K562 (cell line): Measurements from ENCODE around the gene GOLT1A. TPM values are rescaled to one million over a fixed set of nuclear protein-coding genes. Genes with fewer than 3 reads are reported as not detected.

Experiments
- ATAC-seq: fragments of 200-7000 bp; cut with Tn5 transposase; 3 replicates; pipeline ENCODE4 v1.9.1; 2020; ENCODE audit warnings: moderate library complexity
- BruUV-seq: library from RNA; stranded (reverse); fragments of 400-500 nt; replicated peaks from 2 replicates; lab custom pipeline; 2021; lab: Mats Ljungman, UMichigan
- CTCF ChIA-PET: fragments of 300-600 bp; formaldehyde crosslinking; extraction: SDS; loops from one replicate; lab custom pipeline; 2021; ENCODE audit warnings: low intra/inter-chr PET ratio; lab: Yijun Ruan, JAX
- POLR2A ChIA-PET: fragments of 300-600, 350-650 bp; sonication (Branson Sonifier 250); formaldehyde crosslinking; extraction: SDS; loops from one replicate; lab custom pipeline; 2021; ENCODE audit warnings: antibody characterized with exemption, inconsistent platforms; lab: Yijun Ruan, JAX
- DNase-seq, 4 experiments: peaks; one replicate each; pipeline versions ENCODE4 v3.0.0 to v3.0.0-alpha.2; 2011 to 2018; ENCODE audit warnings: low spot score in 3 of 4, mixed read lengths in 3 of 4; ENCODE audit errors: extremely low read depth in 1 of 4
- FAIRE-seq: peaks from 2 replicates; lab custom pipeline; 2011; peaks lifted over from hg19 to GRCh38; lab: Jason Lieb, UNC
- H2AFZ ChIP-seq: 2 replicates; pipeline ENCODE4 v1.6.0; 2011; ENCODE audit warnings: low read depth, low read length, control low read depth, inconsistent platforms
- H3K27ac ChIP-seq: fragments of 200-600 bp; 3 replicates; pipeline ENCODE4 v1.8.0; 2011; ENCODE audit warnings: low read depth, mild to moderate bottlenecking, control low read depth, inconsistent platforms, low read length, moderate library complexity, mixed read lengths; ENCODE audit errors: extremely low read depth
- H3K27me3 ChIP-seq, 2 experiments: fragments of 300-600 bp in 1 of 2; 2 replicates in 1 of 2; 3 replicates in 1 of 2; pipeline versions ENCODE4 v1.6.0 to v1.8.0; 2011; ENCODE audit warnings: inconsistent platforms in 2 of 2, low read length in 2 of 2, mild to moderate bottlenecking in 1 of 2, mixed read lengths in 1 of 2, moderate library complexity in 1 of 2; ENCODE audit not compliant: control insufficient read depth in 2 of 2, insufficient read depth in 2 of 2
- H3K36me3 ChIP-seq: fragments of 300-600 bp; 3 replicates; pipeline ENCODE4 v1.8.0; 2011; ENCODE audit warnings: mild to moderate bottlenecking, low read length, inconsistent platforms; ENCODE audit not compliant: control insufficient read depth, insufficient read depth
- H3K4me1 ChIP-seq, 2 experiments: fragments of 200-600 bp in 1 of 2; replicated peaks in 1 of 2; 2 replicates in 1 of 2; 3 replicates in 1 of 2; pipeline versions ENCODE4 v1.5.1 to v1.8.0; 2011; ENCODE audit warnings: inconsistent platforms in 2 of 2, low read length in 2 of 2, mild to moderate bottlenecking in 1 of 2, mixed read lengths in 1 of 2, moderate library complexity in 1 of 2; ENCODE audit not compliant: control insufficient read depth in 2 of 2, insufficient read depth in 2 of 2
- H3K4me2 ChIP-seq: 2 replicates; pipeline ENCODE4 v1.6.1; 2011; ENCODE audit warnings: low read length, control low read depth, inconsistent platforms, mixed read lengths; ENCODE audit not compliant: insufficient read depth
- H3K4me3 ChIP-seq: fragments of 200-600 bp; sonication (generic), shearing (Covaris generic); 2 replicates; pipeline ENCODE4 v1.5.1; 2016; ENCODE audit warnings: control low read depth, inconsistent platforms
- H3K79me2 ChIP-seq: fragments of 200-600 bp; 3 replicates; pipeline ENCODE4 v1.8.0; 2011; ENCODE audit warnings: low read length, inconsistent platforms; ENCODE audit not compliant: control insufficient read depth, insufficient read depth
- H3K9ac ChIP-seq, 2 experiments: 2 replicates each; pipeline versions ENCODE4 v1.6.0 to v1.6.1; 2011; ENCODE audit warnings: low read depth in 2 of 2, low read length in 2 of 2, control low read depth in 1 of 2, inconsistent platforms in 1 of 2, mild to moderate bottlenecking in 1 of 2, mixed read lengths in 1 of 2; ENCODE audit not compliant: insufficient read depth in 1 of 2
- H3K9me1 ChIP-seq: one replicate; pipeline ENCODE4 v1.6.0; 2011; ENCODE audit warnings: inconsistent platforms, mild to moderate bottlenecking, low read length, moderate library complexity; ENCODE audit not compliant: control insufficient read depth, insufficient read depth
- H3K9me3 ChIP-seq: replicated peaks from 2 replicates; pipeline ENCODE4 v1.5.1; 2011; ENCODE audit warnings: low read depth, low read length, inconsistent platforms; ENCODE audit not compliant: control insufficient read depth, insufficient read depth
- H4K20me1 ChIP-seq: replicated peaks from 2 replicates; pipeline ENCODE4 v1.6.1; 2011; ENCODE audit warnings: low read length, inconsistent platforms, mixed read lengths; ENCODE audit not compliant: control insufficient read depth, insufficient read depth
- ASH1L ChIP-seq: fragments of 450-650 bp; IDR thresholded peaks from 2 replicates; pipeline ENCODE4 v1.6.1; 2018; ENCODE audit warnings: borderline replicate concordance, mild to moderate bottlenecking, low read depth; ENCODE audit not compliant: partially characterized antibody
- NR2C2 ChIP-seq, 2 experiments: fragments of 200-800 bp in 1 of 2; sonication (Bioruptor generic) in 1 of 2; sonication (generic) in 1 of 2; formaldehyde crosslinking in 1 of 2; IDR thresholded peaks; 2 replicates each; pipeline versions ENCODE4 v1.6.1 to v1.8.0; 2016 to 2022; ENCODE audit warnings: mild to moderate bottlenecking in 1 of 2, missing compliant biosample characterization in 1 of 2, missing genetic modification characterization in 1 of 2, missing genetic modification reagents in 1 of 2
- OTX1 ChIP-seq: fragments of 450-650 bp; formaldehyde crosslinking; IDR thresholded peaks from 2 replicates; pipeline ENCODE4 v1.4.0; 2022; ENCODE audit warnings: mild to moderate bottlenecking
- ZNF561 ChIP-seq: fragments of 450-650 bp; formaldehyde crosslinking; conservative IDR thresholded peaks from 2 replicates; pipeline ENCODE4 v1.4.0; 2020; ENCODE audit warnings: mild to moderate bottlenecking, moderate library complexity
- ZNF79 ChIP-seq: fragments of 250-450 bp; sonication (Bioruptor Pico); IDR thresholded peaks from 2 replicates; pipeline ENCODE4 v1.4.0; 2020; ENCODE audit warnings: low read depth, mild to moderate bottlenecking, moderate library complexity
- ZSCAN29 ChIP-seq: fragments of 450-650 bp; IDR thresholded peaks from 2 replicates; pipeline ENCODE4 v1.6.1; 2017
- WGBS: fragments of 100-300 bp; shearing (Covaris generic); methylation state at CpG from one replicate; pipeline ENCODE4 v1.1.6; 2016; ENCODE audit warnings: low coverage, mixed read lengths; ENCODE audit not compliant: insufficient coverage; ENCODE audit errors: missing lambda C conversion rate; 5-methylcytosine and 5-hydroxymethylcytosine counted together
- in situ Hi-C: fragments of 300-500 bp; cut with MboI; formaldehyde crosslinking; loops from 4 replicates; pipeline ENCODE4 v1.15.0; 2018; ENCODE audit warnings: inconsistent platforms, mixed read lengths
- intact Hi-C: fragments of 100-400 bp; cut with micrococcal nuclease; formaldehyde crosslinking; loops from 2 replicates; pipeline ENCODE4 v1.14.2; 2022
- polyA plus RNA-seq, 8 experiments: library from polyadenylated mRNA; depleted of rRNA in 4 of 8; stranded (reverse) in 5 of 8; unstranded in 3 of 8; fragments of >200 nt; fragmentation: Nextera tagmentation in 2 of 8; fragmentation: Illumina TruSeq in 1 of 8; extraction: Ambion mirVana in 2 of 8; extraction: Trizol in 1 of 8; gene quantifications; 2 replicates each; pipeline versions ENCODE4 v1.2.1 to v1.2.3, GENCODE V29; 2011 to 2014; ENCODE audit warnings: inconsistent platforms in 1 of 8, missing spikeins in 1 of 8
- total RNA-seq, 7 experiments: library from RNA; depleted of rRNA in 6 of 7; stranded (reverse); fragments of >200 nt in 6 of 7; fragmentation: Illumina TruSeq in 2 of 7; extraction: Trizol in 2 of 7; gene quantifications; 2 replicates each; pipeline versions ENCODE4 v1.2.1 to v1.2.3, GENCODE V29; 2011 to 2021; ENCODE audit warnings: low replicate concordance in 1 of 7

GOLT1A gene
- total and polyA plus RNA-seq, 9 of the 15 experiments (the other 6 are each of a cell fraction or from before 2014, with no cell fraction given) = not detected

DNA sequence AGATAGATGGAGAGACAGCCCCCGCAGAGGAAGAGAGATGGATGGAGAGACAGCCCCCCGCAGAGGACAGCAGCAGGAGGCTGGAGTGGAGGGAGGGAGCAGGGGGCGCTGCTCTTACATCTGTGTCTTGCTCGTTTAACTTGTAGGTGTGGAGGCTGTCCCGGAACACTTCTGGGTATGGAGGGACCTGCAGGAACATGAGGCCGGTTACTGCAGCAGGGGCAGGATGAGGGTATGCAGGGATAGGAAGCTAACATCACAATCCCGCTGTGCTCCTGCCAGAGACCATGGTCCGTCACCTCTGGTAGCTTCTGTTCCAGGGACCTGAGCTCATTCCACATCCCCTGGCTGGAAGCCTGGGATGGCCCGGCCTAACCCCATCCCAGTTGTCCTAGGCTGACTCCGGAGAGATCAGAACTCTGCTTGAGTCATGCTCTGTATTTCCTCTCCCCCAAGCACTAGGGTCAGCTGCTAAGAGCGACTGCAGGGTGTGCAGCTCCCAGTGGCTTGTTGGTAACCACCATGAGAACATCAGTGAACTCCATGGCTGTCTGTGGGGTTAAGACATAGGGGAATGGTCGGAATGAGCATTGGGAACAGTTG lies 36.7 kb upstream of the GOLT1A start:
- TF ChIP-seq ZNF561 (CRISPR knock-in tag) = no peak
- no peak for TF ChIP-seq ZSCAN29
- no peak for TF ChIP-seq ASH1L
- TF ChIP-seq OTX1 (CRISPR knock-in tag) = no peak
- TF ChIP-seq ZNF79 (CRISPR knock-in tag) = no peak
- TF ChIP-seq NR2C2 (CRISPR knock-in tag; IDR thresholded peaks at IDR 0.05) = no peak
- no peak for TF ChIP-seq NR2C2 (tag; IDR thresholded peaks at IDR 0.05)
- in situ Hi-C loops (no loop called here), intact Hi-C loops (no loop called here)
- CTCF ChIA-PET = no interaction called here
- Histone ChIP-seq H3K4me3 (no peak overlapping the region), H3K9me1 (no peaks in the 10 kb centered on the region), H3K9me3 (no peaks in the 10 kb centered on the region), H3K36me3 (no peaks in the 10 kb centered on the region), H3K4me1 (no peaks in the 10 kb centered on the region), H4K20me1 (peaks cover 17% of the 10 kb centered on the region; the same call in 1 of the 2 replicates), H3K27me3 (peaks cover 57 to 85% of the 10 kb centered on the region in 2 experiments), H2AFZ (no peak overlapping the region), H3K27ac (no peak overlapping the region), H3K79me2 (no peaks in the 10 kb centered on the region), H3K9ac (no peak overlapping the region), H3K4me2 (no peak overlapping the region)
- POLR2A ChIA-PET = no interaction called here
- FAIRE-seq (no peak), DNase-seq (no peak), ATAC-seq (no peak)
- WGBS = under 1% methylated on average over 12 of the region's 12 CpGs
- no TSS peak for BruUV-seq
